Mesenchymal stem cell (in vitro differentiated cells and primary cell): ENCODE results near the gene PHACTR2.

Source experiments
- DNase-seq: peaks from one replicate; pipeline ENCODE4 v3.0.0-alpha.2; 2013
- H2AFZ ChIP-seq: one replicate; pipeline ENCODE4 v1.6.1; 2013; ENCODE audit warnings: low read depth, mild to moderate bottlenecking, control low read depth, inconsistent platforms, low read length, moderate library complexity
- H2AK5ac ChIP-seq: 2 replicates; pipeline ENCODE4 v1.6.1; 2013; ENCODE audit warnings: low read length, moderate library complexity, mild to moderate bottlenecking, inconsistent platforms; ENCODE audit not compliant: severe bottlenecking
- H2BK120ac ChIP-seq: one replicate; pipeline ENCODE4 v1.6.1; 2013; ENCODE audit warnings: low read depth, mild to moderate bottlenecking, inconsistent platforms, low read length, moderate library complexity
- H2BK12ac ChIP-seq, 2 experiments: one replicate each; pipeline ENCODE4 v1.6.1; 2013; ENCODE audit warnings: inconsistent platforms in 2 of 2, low read length in 2 of 2, mild to moderate bottlenecking in 2 of 2, moderate library complexity in 2 of 2, control low read depth in 1 of 2
- H2BK15ac ChIP-seq: one replicate; pipeline ENCODE4 v1.6.1; 2013; ENCODE audit warnings: mild to moderate bottlenecking, low read depth, inconsistent platforms; ENCODE audit not compliant: poor library complexity, severe bottlenecking
- H2BK5ac ChIP-seq: 2 replicates; pipeline ENCODE4 v1.6.1; 2013; ENCODE audit warnings: low read depth, mild to moderate bottlenecking, low read length, control low read depth, inconsistent platforms; ENCODE audit not compliant: poor library complexity, severe bottlenecking
- H3K14ac ChIP-seq, 2 experiments: one replicate each; pipeline ENCODE4 v1.6.1; 2013; ENCODE audit warnings: inconsistent platforms in 2 of 2, low read length in 2 of 2, control low read depth in 1 of 2, mild to moderate bottlenecking in 1 of 2, moderate library complexity in 1 of 2
- H3K18ac ChIP-seq, 2 experiments: one replicate each; pipeline ENCODE4 v1.6.1; 2013; ENCODE audit warnings: inconsistent platforms in 2 of 2, low read length in 2 of 2, control low read depth in 1 of 2, low read depth in 1 of 2, mild to moderate bottlenecking in 1 of 2
- H3K23ac ChIP-seq, 2 experiments: one replicate each; pipeline ENCODE4 v1.6.1; 2013; ENCODE audit warnings: inconsistent platforms in 2 of 2, low read length in 2 of 2, mild to moderate bottlenecking in 2 of 2, moderate library complexity in 2 of 2, control low read depth in 1 of 2
- H3K27ac ChIP-seq: 2 replicates; pipeline ENCODE4 v1.5.1; 2013; ENCODE audit warnings: mild to moderate bottlenecking, moderate library complexity, low read length, control low read depth, inconsistent platforms; ENCODE audit not compliant: poor library complexity, severe bottlenecking
- H3K27me3 ChIP-seq, 2 experiments: 2 replicates each; pipeline versions ENCODE4 v1.6.1 to v1.7.0; 2013; ENCODE audit warnings: low read length in 2 of 2, mild to moderate bottlenecking in 2 of 2, moderate library complexity in 2 of 2, control low read depth in 1 of 2, inconsistent platforms in 1 of 2; ENCODE audit not compliant: control insufficient read depth in 1 of 2, insufficient read depth in 1 of 2
- H3K36me3 ChIP-seq, 2 experiments: 2 replicates each; pipeline versions ENCODE4 v1.6.1 to v1.7.0; 2013; ENCODE audit warnings: low read length in 2 of 2, control low read depth in 1 of 2, inconsistent platforms in 1 of 2, low read depth in 1 of 2, mild to moderate bottlenecking in 1 of 2; ENCODE audit not compliant: insufficient read depth in 2 of 2, control insufficient read depth in 1 of 2
- H3K4ac ChIP-seq, 2 experiments: one replicate each; pipeline ENCODE4 v1.6.1; 2013; ENCODE audit warnings: inconsistent platforms in 2 of 2, low read length in 2 of 2, mild to moderate bottlenecking in 2 of 2, moderate library complexity in 2 of 2, control low read depth in 1 of 2, low read depth in 1 of 2
- H3K4me1 ChIP-seq: 2 replicates; pipeline ENCODE4 v1.6.1; 2013; ENCODE audit warnings: low read depth, low read length, control low read depth; ENCODE audit not compliant: control insufficient read depth, insufficient read depth
- H3K4me2 ChIP-seq: 2 replicates; pipeline ENCODE4 v1.6.1; 2013; ENCODE audit warnings: low read length, mild to moderate bottlenecking, inconsistent platforms; ENCODE audit not compliant: poor library complexity, severe bottlenecking
- H3K4me3 ChIP-seq, 2 experiments: 2 replicates each; pipeline versions ENCODE4 v1.5.1 to v1.7.0; 2013; ENCODE audit warnings: low read length in 2 of 2, mild to moderate bottlenecking in 2 of 2, control low read depth in 1 of 2, low read depth in 1 of 2; ENCODE audit not compliant: insufficient read depth in 1 of 2
- H3K79me1 ChIP-seq: replicated peaks from 2 replicates; pipeline ENCODE4 v1.6.1; 2013; ENCODE audit warnings: mild to moderate bottlenecking, control low read depth, low read length, inconsistent platforms; ENCODE audit not compliant: poor library complexity, severe bottlenecking
- H3K9ac ChIP-seq: 2 replicates; pipeline ENCODE4 v1.7.0; 2013; ENCODE audit warnings: mild to moderate bottlenecking, low read length, moderate library complexity
- H3K9me3 ChIP-seq: 2 replicates; pipeline ENCODE4 v1.7.0; 2013; ENCODE audit warnings: mild to moderate bottlenecking, low read length; ENCODE audit not compliant: control insufficient read depth
- H4K8ac ChIP-seq: one replicate; pipeline ENCODE4 v1.6.1; 2013; ENCODE audit warnings: inconsistent platforms, mild to moderate bottlenecking, low read length, moderate library complexity
- H4K91ac ChIP-seq: one replicate; pipeline ENCODE4 v1.6.1; 2013; ENCODE audit warnings: mild to moderate bottlenecking, low read length, inconsistent platforms
- WGBS: methylation state at CpG from one replicate; pipeline ENCODE4 v1.1.7; 2013; ENCODE audit warnings: mixed read lengths; 5-methylcytosine and 5-hydroxymethylcytosine counted together

Gene PHACTR2

GRCh38 chr6:143698759-143699429 lies 21.1 kb downstream of the PHACTR2 start:
- no peak overlapping the region for H2BK12ac ChIP-seq
- H3K27me3 ChIP-seq = no peaks in the 10 kb centered on the region
- H2BK15ac ChIP-seq = peak overlapping the region; percentile 36
- 96% methylated on average over 8 of the region's 8 CpGs for WGBS
- no peak overlapping the region for H2AFZ ChIP-seq
- H3K23ac ChIP-seq = peak overlapping the region in 1 of 2 experiments; percentile 72
- H2BK5ac ChIP-seq = no peak overlapping the region
- H3K9me3 ChIP-seq = no peaks in the 10 kb centered on the region
- H3K18ac ChIP-seq = no peak overlapping the region
- no peaks in the 10 kb centered on the region for H3K36me3 ChIP-seq
- H3K4me1 ChIP-seq = peaks cover 5% of the 10 kb centered on the region
- peaks cover 19% of the 10 kb centered on the region for H3K79me1 ChIP-seq
- H3K4ac ChIP-seq = no peak overlapping the region
- H3K9ac ChIP-seq = no peak overlapping the region
- peak overlapping the region in 1 of 2 experiments; percentile 50 for H3K4me3 ChIP-seq
- no peak overlapping the region for H2BK120ac ChIP-seq
- H4K91ac ChIP-seq = no peak overlapping the region
- H3K27ac ChIP-seq = no peak overlapping the region
- H3K4me2 ChIP-seq = no peak overlapping the region
- no peak for DNase-seq
- H2AK5ac ChIP-seq = peak overlapping the region; percentile 60
- no peak overlapping the region for H3K14ac ChIP-seq
- H4K8ac ChIP-seq = no peak overlapping the region

- Histone ChIP-seq H3K79me1 (peaks cover 23% of the 10 kb centered on the region), H4K91ac (no peak overlapping the region), H4K8ac (no peak overlapping the region), H2BK5ac (no peak overlapping the region), H3K27me3 (no peaks in the 10 kb centered on the region), H2BK12ac (peak overlapping the region in 1 of 2 experiments; percentile 53), H3K36me3 (no peaks in the 10 kb centered on the region), H2BK15ac (no peak overlapping the region), H3K23ac (no peak overlapping the region), H3K14ac (no peak overlapping the region), H3K4ac (no peak overlapping the region), H3K4me3 (peak overlapping the region in 1 of 2 experiments; percentile 50), H3K9me3 (no peaks in the 10 kb centered on the region), H2BK120ac (no peak overlapping the region), H2AFZ (no peak overlapping the region), H2AK5ac (peak overlapping the region; percentile 6), H3K27ac (no peak overlapping the region), H3K4me1 (peaks cover 5% of the 10 kb centered on the region), H3K4me2 (no peak overlapping the region), H3K9ac (no peak overlapping the region), H3K18ac (no peak overlapping the region)
- 87% methylated on average over 3 of the region's 3 CpGs for WGBS
- no peak for DNase-seq
Measured at GRCh38 chr6:143699430-143699825, 21.7 kb downstream of the PHACTR2 start.

GRCh38 chr6:143700684-143701348 lies 23.1 kb downstream of the PHACTR2 start:
- Histone ChIP-seq H3K23ac (no peak overlapping the region), H2AK5ac (no peak overlapping the region), H3K18ac (no peak overlapping the region), H3K36me3 (no peaks in the 10 kb centered on the region), H2AFZ (no peak overlapping the region), H2BK12ac (no peak overlapping the region), H3K27me3 (no peaks in the 10 kb centered on the region), H3K79me1 (peaks cover 27% of the 10 kb centered on the region), H2BK5ac (no peak overlapping the region), H3K9me3 (no peaks in the 10 kb centered on the region), H3K14ac (no peak overlapping the region), H3K9ac (peak overlapping the region; percentile 57), H4K91ac (no peak overlapping the region), H3K4me1 (peaks cover 5% of the 10 kb centered on the region), H3K27ac (peak overlapping the region; percentile 76), H3K4ac (no peak overlapping the region), H2BK15ac (no peak overlapping the region), H3K4me2 (peak overlapping the region; percentile 18), H3K4me3 (peak overlapping the region in 1 of 2 experiments; percentile 36), H2BK120ac (no peak overlapping the region), H4K8ac (no peak overlapping the region)
- 62% methylated on average over 7 of the region's 8 CpGs for WGBS
- DNase-seq = no peak

GRCh38 chr6:143701349-143702234 lies 23.8 kb downstream of the PHACTR2 start:
- H2BK5ac ChIP-seq = no peak overlapping the region
- H3K9me3 ChIP-seq = no peaks in the 10 kb centered on the region
- H4K91ac ChIP-seq = no peak overlapping the region
- no peak for DNase-seq
- H2BK12ac ChIP-seq = no peak overlapping the region
- H3K9ac ChIP-seq = peak overlapping the region; percentile 57
- H3K14ac ChIP-seq = no peak overlapping the region
- no peaks in the 10 kb centered on the region for H3K27me3 ChIP-seq
- WGBS = 100% methylated on average over 2 of the region's 6 CpGs
- no peak overlapping the region for H4K8ac ChIP-seq
- peaks cover 31% of the 10 kb centered on the region for H3K79me1 ChIP-seq
- peak overlapping the region in 1 of 2 experiments; percentile 33 for H3K4me3 ChIP-seq
- no peak overlapping the region for H3K4ac ChIP-seq
- peak overlapping the region; percentile 32 for H3K4me2 ChIP-seq
- H2AFZ ChIP-seq = no peak overlapping the region
- no peak overlapping the region for H3K18ac ChIP-seq
- peak overlapping the region; percentile 83 for H3K27ac ChIP-seq
- H2BK120ac ChIP-seq = no peak overlapping the region
- H3K36me3 ChIP-seq = no peaks in the 10 kb centered on the region
- H3K4me1 ChIP-seq = peaks cover 5% of the 10 kb centered on the region
- H2BK15ac ChIP-seq = no peak overlapping the region
- no peak overlapping the region for H2AK5ac ChIP-seq
- no peak overlapping the region for H3K23ac ChIP-seq
